Measurements from ENCODE around the gene RPS6KC1.
A peak's percentile ranks its signal among the peaks of the same experiment; 100 is the strongest.
"Not testable (repeated sequence)": the region's sequence is repeated elsewhere in the genome, so short reads cannot be mapped to it uniquely, and the experiment has no call there.

The RPS6KC1 gene

GRCh38 chr1:213051127-213051880, at the start of gene RPS6KC1:
Gene RPS6KC1, plus strand, starts transcription at chr1:213051241. Its CDS starts 164 bp downstream, at chr1:213051405.
- DNase-seq (ENCODE audit: low read depth in 3 of 3, low spot score in 1 of 3) = peak; percentile 41 to 67 (median 58)

GRCh38 chr1:213003256-213003655, 47.8 kb upstream of the RPS6KC1 start:
- no peak for DNase-seq (ENCODE audit: low read depth in 3 of 3, low spot score in 1 of 3)

- no peak for DNase-seq (ENCODE audit: low read depth in 3 of 3, low spot score in 1 of 3)
Measured at GRCh38 chr1:213008564-213008963, 42.5 kb upstream of the RPS6KC1 start.

GRCh38 chr1:213014642-213015041, 36.4 kb upstream of the RPS6KC1 start:
- no peak for DNase-seq (ENCODE audit: low read depth in 3 of 3, low spot score in 1 of 3)

GRCh38 chr1:213015099-213016050, 35.7 kb upstream of the RPS6KC1 start, which contains the start of gene ANGEL2:
Gene ANGEL2, minus strand, starts transcription at chr1:213015867. Its CDS starts 196 bp downstream, at chr1:213015671.
- peak; percentile 89 to 91 (median 89) for DNase-seq (ENCODE audit: low read depth in 3 of 3, low spot score in 1 of 3)

- DNase-seq (ENCODE audit: low read depth in 3 of 3, low spot score in 1 of 3) = no peak
Measured at GRCh38 chr1:213017447-213018273, 33.4 kb upstream of the RPS6KC1 start.

- DNase-seq (ENCODE audit: low read depth in 3 of 3, low spot score in 1 of 3) = no peak
Measured at GRCh38 chr1:213019450-213019849, 31.6 kb upstream of the RPS6KC1 start.

- no peak for DNase-seq (ENCODE audit: low read depth in 3 of 3, low spot score in 1 of 3)
Measured at GRCh38 chr1:213020016-213020415, 31.0 kb upstream of the RPS6KC1 start.

GRCh38 chr1:213027024-213027423, 24.0 kb upstream of the RPS6KC1 start:
- not testable (repeated sequence) for DNase-seq (ENCODE audit: low read depth in 3 of 3, low spot score in 1 of 3)

GRCh38 chr1:213032651-213033050, 18.4 kb upstream of the RPS6KC1 start:
- no peak for DNase-seq (ENCODE audit: low read depth in 3 of 3, low spot score in 1 of 3)

- DNase-seq (ENCODE audit: low read depth in 3 of 3, low spot score in 1 of 3) = no peak
Measured at GRCh38 chr1:213034713-213035112, 16.3 kb upstream of the RPS6KC1 start.

- no peak for DNase-seq (ENCODE audit: low read depth in 3 of 3, low spot score in 1 of 3)
Measured at GRCh38 chr1:213035573-213035972, 15.5 kb upstream of the RPS6KC1 start.

GRCh38 chr1:213041443-213041842, 9.6 kb upstream of the RPS6KC1 start:
- DNase-seq (ENCODE audit: low read depth in 3 of 3, low spot score in 1 of 3) = no peak

- DNase-seq (ENCODE audit: low read depth in 3 of 3, low spot score in 1 of 3) = not testable (repeated sequence)
Measured at GRCh38 chr1:213045321-213046226, 5.5 kb upstream of the RPS6KC1 start.

- no peak for DNase-seq (ENCODE audit: low read depth in 3 of 3, low spot score in 1 of 3)
Measured at GRCh38 chr1:213049232-213049631, 1.8 kb upstream of the RPS6KC1 start.

- no peak for DNase-seq (ENCODE audit: low read depth in 3 of 3, low spot score in 1 of 3)
Measured at GRCh38 chr1:213050745-213051126, 305 bp upstream of the RPS6KC1 start.

GRCh38 chr1:213051881-213052202, 801 bp downstream of the RPS6KC1 start:
- no peak for DNase-seq (ENCODE audit: low read depth in 3 of 3, low spot score in 1 of 3)

GRCh38 chr1:213053455-213053854, 2.4 kb downstream of the RPS6KC1 start:
- DNase-seq (ENCODE audit: low read depth in 3 of 3, low spot score in 1 of 3) = no peak

GRCh38 chr1:213054142-213054541, 3.1 kb downstream of the RPS6KC1 start:
- no peak for DNase-seq (ENCODE audit: low read depth in 3 of 3, low spot score in 1 of 3)
